NCI-H1092 (cell line): ENCODE results near the gene ARHGEF26.

Source experiments
- DNase-seq: peaks from one replicate; lab custom pipeline; 2025; lab: John Stamatoyannopoulos, UW

ARHGEF26 gene

DNA sequence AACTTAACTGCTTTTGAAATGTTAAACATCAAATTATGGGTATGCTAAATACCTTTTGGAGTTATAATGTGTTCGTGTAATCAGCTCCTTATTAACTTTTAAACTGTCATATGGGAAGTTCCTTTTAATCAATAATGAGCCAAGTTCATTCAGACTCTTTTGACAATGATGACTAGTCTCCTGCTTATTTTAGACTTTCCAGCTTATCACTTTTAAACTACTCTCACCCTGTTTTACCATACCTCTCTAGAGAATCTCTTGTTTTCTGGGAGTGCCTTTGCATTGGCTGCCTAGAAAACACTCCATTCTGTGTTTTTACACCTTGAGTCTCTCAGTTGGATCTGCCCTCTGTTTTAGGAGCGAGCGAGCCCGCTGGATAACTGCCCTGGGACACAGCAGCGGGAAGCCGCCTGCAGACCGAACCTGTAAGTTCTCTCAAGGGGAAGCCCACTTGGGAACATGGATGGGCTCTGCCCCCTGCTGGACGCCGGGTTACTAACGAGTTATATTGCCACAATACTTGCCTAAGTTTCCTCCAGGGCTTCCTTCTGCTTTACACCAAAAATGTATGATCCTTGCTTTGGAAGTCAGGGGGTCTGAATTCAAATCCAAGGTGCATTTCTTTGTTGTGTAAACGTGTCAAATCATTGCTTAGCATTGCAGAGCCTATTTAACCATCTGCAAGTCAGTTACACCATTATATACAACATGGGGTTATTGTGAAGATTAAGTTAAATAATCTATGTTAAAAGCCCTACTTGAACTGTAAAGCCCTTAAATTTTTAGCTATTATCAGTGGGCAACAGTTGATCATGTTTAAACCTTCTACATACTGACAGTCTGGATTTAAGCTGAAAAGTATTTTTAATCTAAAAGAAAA lies 131.8 kb downstream of the ARHGEF26 start:
- DNase-seq, result peak; percentile 72

DNA sequence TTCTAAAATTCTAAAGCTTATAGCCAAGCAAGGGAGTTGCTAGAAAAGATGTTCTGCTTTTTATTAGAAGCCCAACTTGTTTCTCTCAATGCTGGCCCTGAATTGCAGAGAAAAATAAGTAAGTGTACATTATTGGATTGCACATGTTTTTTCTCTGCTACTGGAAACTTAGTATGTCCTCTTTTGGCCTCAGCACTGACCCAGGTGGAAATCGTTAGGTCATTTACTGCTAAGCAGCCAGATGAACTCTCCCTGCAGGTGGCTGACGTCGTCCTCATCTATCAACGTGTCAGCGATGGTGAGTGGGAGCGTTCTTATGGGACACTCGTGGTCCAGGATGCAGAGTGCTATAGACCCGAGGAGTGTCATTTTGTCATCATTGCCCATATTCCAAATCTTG lies 133.3 kb downstream of the ARHGEF26 start:
- no peak for DNase-seq

DNA sequence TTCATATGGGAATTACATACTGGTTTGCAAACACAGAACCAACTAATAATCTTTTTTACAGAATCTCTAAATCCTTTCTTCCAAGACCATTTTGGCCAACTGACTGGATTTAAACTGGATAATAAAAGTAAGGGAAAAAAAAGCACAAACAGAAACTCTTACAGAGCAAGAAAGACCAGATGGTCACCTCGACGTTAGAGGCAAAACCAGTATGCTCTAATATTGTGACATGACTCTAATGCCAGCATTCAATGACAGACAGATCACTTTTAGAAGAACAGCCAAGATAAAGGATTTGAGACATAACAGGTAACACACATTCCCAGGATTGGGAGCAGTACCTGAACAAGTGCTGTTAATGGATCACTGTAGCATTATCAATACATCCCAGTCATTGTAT lies 152.2 kb downstream of the ARHGEF26 start:
- DNase-seq, result no peak

DNA sequence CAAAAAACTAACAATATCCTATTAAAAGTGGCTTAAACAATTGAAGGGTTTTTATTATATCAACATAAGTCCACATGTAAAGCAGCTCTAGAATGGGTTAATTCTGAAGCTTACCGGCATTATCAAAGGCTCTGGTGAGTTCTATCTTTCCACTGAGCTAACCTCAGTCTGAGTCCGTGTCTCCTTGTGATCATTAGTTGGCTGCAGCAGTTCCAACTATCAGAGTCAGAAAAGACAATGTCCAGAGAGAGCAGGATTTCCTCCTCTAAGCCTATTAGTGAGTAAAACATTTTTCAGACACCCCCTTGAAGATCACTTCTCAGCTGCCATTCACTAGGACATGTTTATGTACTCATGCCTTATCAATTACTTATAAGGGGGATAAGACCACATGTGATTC lies 153.2 kb downstream of the ARHGEF26 start:
- DNase-seq, result no peak

DNA sequence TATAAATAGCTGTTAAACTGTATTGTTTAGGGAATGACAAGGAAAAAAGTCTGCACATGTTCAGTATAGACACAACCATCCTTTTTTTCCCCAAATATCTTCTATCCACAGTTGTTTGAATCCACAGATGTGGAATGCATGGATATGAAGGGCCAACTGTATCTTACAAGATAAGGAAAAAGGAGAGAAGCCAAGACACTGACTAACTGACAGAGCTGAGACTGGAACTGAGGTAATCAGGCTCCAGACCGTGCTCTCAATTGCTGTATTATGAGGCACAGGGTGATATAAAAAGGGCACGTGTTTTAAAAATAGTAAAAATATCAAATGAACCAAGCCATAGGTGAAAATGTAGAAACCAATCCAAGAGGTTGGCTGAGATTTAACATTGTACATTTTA lies 154.1 kb downstream of the ARHGEF26 start:
- DNase-seq, result no peak

DNA sequence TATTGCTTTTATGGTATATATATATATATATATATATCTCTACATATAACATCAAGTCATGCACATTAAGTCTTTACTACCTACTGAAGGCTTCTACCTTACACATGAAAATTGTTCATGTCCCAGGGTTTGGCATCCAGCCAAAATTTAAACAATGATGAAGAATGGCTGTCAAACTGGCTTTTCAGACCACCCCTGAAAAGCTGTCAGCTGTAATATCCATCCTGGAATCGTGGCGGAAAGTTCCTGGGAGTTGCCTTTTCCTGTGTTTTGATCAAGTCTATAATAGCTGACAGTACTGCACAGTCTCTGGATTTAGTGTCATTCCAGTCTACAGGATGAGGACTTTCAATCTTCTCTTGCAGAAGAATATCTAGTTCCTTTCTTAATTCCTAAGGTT lies 154.8 kb downstream of the ARHGEF26 start:
- DNase-seq, result no peak

DNA sequence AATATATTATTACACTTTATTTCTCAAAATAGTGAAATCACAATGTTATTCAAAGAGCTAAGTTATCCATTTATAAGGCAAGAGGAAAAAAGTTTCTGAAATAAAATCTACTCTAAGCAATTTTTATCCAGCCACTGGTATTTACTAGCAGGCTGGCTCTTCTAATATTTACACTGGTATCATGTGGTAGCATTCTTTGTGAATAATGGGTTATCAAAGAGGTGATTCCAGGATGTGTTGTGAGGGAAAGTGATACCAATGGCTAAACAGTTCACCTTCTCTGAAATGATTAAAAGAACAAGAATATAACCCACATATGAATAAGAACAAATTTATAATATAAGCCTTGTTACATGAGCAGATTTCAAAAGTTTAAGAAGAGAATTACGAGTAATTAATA lies 159.0 kb downstream of the ARHGEF26 start:
- no peak for DNase-seq

DNA sequence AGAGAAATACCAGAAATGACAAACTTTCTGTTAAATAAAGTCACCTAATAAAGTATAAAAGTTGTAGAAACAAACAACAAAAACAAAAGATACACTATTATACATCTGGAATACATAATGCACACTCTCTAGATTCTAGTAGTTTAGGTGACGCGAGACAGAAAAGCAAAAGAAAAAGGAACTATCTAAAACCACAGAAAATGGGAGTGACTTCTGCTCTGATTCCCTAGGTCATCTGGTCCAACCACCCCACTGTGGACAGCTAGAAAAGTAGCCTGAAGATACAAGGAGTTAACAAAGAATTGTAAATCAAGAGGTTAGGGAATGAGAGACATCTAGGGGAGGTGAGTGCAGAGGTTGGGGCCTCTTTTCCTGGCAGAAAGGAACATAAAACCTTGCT lies 164.0 kb downstream of the ARHGEF26 start:
- DNase-seq, result no peak

DNA sequence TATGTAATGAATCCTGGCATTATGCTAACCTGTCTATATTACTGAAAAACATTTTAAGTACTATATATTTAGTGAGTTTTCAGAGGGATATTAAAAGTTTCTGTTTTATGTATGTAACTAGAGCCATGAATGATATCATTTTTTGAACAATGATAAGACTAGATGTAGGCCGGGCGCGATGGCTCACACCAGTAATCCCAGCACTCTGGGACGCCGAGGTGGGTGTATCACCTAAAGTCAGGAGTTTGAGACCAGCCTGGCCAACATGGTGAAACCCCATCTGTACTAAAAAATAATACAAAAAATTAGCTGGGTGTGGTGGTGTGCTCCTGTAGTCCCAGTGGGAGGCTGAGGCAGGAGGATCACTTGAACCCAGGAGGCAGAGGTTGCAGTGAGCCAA lies 169.0 kb downstream of the ARHGEF26 start:
- no peak for DNase-seq

DNA sequence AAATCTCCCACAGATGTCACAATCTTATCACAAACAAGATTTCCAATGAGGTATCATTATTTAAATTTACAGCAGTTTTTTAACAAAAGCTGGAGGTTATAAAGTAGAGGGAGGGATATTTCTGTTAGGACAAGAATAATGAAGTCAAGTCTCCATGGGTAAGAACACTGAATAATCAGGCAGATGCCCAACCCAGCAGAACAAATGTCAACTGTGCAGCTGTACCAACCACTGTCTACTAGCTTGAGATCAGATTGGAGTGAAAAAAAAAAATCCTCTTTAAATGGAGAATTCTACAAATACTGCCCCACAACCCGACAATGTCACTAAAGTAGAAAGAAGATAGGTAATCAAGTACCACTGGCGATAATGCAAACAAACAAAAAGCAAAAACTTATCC lies 172.8 kb downstream of the ARHGEF26 start:
- DNase-seq, result no peak

DNA sequence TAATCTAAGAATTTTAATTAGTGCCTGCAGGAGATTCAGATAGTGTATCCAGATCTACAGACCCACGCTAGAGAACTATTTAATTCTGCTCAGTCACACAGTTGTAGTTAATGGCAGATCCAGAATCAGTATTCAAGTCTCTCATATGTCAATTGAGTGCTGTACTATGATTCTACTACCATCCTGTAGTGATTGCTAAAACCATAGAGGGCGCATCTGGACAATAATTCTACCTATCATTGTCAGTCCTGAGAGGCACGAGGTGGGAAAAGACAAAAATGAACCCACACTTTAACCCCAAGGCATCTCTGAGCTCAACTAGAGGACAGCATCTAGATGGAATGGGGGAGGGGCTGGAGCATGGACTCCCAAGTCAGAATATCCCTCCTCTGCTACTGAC lies 180.4 kb downstream of the ARHGEF26 start:
- no peak for DNase-seq

DNA sequence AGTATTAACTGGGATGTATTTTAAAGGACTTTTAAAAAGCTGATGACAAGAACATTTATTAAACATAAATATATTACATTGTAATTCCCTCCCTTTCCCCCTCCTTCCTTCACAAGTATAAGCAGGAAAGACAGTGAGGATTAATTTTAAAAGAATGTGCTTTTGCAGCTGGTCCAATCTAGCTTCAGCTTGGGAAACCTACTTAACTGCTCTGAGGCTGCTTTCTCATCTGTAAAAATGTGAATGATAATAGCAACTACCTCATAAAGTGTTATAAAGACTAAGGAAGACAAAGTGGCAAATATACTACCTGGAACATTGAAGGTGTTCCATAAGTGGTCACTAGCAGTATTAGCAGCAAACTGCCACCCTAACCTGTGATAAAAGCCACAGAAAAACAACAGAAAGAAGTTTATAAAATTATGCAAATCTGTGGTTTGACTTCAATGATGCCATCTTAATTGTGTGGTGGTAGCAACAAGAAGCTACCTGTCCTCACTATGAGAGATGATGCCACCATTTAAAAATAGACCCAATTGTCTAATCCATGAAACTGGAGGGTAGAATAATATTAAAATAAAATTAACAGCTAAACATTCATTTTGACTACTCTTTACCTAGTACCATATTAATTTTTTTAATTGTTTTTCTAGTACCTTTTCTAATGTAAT lies 183.1 kb downstream of the ARHGEF26 start:
- DNase-seq, result no peak

DNA sequence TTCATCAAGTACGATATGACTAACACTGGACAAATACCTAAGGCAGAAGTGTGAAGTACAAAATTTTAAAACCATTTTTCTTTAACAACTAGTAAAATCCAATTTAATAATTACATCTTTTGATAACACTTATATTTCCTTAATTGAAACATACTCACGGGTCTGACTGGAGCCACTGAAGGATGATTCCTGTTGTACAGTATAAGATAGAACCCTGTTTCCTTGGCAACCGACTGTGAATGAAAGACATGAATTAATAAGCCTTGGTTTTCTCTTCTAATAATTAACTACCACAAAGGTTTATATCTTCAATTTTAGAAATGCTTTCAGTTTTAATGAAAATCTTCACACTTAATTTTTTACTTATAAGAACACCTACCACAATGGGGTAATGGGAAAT lies 183.7 kb downstream of the ARHGEF26 start:
- DNase-seq, result no peak

DNA sequence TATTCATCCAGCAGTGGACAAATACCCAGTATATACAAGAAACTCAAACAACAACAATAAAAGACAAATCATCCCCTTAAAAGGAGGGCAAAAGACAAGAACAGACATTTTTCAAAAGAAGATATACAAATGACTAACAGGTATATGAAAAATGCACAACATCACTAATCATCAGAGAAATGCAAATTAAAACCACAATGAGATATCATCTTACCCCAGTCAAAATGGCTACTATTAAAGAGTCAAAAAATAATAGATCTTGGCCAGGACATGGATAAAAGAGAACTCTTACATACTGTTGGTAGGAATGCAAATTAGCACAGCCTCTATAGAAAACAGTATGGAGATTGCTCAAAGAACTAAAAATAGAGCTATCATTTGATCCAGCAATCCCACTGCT lies 186.2 kb downstream of the ARHGEF26 start:
- no peak for DNase-seq
